Astrocyte (in vitro differentiated cells and primary cell): Measurements from ENCODE around the gene NRG3.

Experiments used
- EZH2 ChIP-seq: IDR thresholded peaks from 2 replicates; pipeline ENCODE4 v1.6.1; 2012; ENCODE audit warnings: mild to moderate bottlenecking, low read length, inconsistent platforms; ENCODE audit not compliant: insufficient read depth
- TF ChIP-seq, protein P1 (sequence below): IDR thresholded peaks from 2 replicates; pipeline ENCODE4 v1.5.1; 2011; ENCODE audit warnings: low read depth, mild to moderate bottlenecking, inconsistent platforms, low read length, moderate library complexity; ENCODE audit not compliant: insufficient read depth

- TF ChIP-seq, protein P1, sequence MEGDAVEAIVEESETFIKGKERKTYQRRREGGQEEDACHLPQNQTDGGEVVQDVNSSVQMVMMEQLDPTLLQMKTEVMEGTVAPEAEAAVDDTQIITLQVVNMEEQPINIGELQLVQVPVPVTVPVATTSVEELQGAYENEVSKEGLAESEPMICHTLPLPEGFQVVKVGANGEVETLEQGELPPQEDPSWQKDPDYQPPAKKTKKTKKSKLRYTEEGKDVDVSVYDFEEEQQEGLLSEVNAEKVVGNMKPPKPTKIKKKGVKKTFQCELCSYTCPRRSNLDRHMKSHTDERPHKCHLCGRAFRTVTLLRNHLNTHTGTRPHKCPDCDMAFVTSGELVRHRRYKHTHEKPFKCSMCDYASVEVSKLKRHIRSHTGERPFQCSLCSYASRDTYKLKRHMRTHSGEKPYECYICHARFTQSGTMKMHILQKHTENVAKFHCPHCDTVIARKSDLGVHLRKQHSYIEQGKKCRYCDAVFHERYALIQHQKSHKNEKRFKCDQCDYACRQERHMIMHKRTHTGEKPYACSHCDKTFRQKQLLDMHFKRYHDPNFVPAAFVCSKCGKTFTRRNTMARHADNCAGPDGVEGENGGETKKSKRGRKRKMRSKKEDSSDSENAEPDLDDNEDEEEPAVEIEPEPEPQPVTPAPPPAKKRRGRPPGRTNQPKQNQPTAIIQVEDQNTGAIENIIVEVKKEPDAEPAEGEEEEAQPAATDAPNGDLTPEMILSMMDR, result no peak
- TF ChIP-seq EZH2, result no peak
Measured at GRCh38 chr10:82552267-82552666, 677.3 kb downstream of the NRG3 start.
